ENCODE results near the gene A4GALT.
"Not testable (repeated sequence)": the region's sequence is repeated elsewhere in the genome, so short reads cannot be mapped to it uniquely, and the experiment has no call there.

A4GALT gene

DNA sequence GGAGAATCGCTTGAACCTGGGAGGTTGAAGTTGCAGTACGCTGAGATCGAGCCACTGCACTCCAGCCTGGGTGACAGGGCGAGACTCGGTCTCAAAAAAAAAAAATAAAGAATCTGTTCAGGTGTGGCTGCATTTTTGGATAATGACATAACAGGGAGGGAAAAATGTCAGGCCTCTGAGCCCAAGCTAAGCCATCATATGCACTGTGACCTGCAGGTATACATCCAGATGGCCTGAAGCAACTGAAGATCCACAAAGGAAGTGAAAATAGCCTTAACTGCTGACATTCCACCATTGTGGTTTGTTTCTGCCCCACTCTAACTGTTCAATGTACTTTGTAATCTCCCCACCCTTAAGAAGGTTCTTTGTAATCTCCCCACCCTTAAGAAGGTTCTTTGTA lies 19.6 kb upstream of the A4GALT start:
- not testable (repeated sequence) for DNase-seq (ENCODE audit: low spot score)

DNA sequence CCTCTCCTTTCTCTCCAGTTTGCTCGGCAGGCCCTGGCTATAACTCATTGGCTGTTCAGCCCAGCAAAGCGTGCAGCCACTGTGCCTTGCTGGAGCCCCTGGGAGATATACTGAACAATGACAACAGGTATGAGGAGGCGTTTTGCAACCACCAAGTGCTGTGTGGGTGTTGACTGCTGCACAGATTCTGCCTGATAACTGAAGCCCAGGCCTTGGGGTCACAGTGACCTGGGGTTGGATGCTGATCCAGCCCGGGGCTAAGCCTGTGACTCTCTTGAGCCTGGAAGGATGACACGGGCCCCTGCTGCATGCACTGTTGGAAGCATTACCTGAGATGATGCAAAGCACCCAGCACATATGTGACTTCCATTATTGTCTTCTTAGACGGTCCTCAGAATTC lies 13.7 kb upstream of the A4GALT start:
- no peak for DNase-seq (ENCODE audit: low spot score)

DNA sequence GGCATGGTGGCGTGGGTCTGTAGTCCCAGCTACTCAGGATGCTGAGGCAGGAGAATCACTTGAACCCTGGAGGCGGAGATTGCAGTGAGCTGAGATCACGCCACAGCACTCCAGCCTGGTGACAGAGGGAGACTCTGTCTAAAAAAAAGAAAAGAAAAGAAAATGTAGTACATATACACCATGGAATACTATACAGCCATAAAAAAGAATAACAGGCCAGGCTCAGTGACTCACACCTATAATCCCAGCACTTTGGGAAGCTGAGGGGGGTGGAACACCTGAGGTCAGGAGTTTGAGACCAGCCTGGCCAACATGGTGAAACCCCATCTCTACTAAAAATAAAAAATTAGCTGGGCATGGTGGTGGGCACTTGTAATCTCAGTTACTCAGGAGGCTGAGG lies 12.7 kb upstream of the A4GALT start:
- DNase-seq (ENCODE audit: low spot score): not testable (repeated sequence)

DNA sequence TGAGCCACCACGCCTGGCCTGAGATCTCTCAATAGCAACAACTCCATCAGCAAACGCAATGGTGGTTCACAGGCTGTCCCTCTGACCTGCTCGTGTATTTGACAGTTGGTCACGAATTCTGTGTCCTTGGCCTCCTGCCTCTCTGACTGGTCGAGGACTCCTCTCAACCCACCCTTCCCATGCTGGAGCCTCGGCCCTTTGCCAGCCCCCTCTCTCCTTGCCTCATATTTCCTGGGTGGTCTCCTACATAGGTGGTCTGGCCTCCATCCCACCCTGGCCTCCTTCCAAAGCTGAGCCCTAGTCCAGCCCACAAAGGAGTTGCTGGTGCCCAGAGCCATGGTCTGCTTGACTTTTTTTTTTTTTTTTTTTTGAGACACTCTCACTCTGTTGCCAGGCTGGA lies 11.4 kb upstream of the A4GALT start:
- DNase-seq (ENCODE audit: low spot score): no peak

DNA sequence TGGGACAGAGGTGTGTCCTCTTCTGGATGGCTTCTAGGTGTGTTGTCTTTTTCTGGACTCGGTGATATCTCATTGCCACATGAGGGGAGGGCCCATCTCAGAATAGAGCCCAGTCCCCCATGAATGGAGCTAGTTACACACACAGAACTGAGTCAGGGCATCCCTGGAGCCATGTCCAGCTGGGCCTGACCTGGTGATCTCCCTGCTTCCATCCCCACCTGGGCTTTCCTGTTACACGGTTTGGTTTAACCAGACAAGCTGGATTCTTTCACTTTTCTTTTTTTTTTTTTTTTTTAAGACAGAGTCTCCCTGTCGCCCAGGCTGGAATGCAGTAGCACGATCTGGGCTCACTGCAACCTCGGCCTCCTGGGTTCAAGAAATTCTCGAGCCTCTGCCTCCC lies 6.1 kb upstream of the A4GALT start:
- no peak for DNase-seq (ENCODE audit: low spot score)

DNA sequence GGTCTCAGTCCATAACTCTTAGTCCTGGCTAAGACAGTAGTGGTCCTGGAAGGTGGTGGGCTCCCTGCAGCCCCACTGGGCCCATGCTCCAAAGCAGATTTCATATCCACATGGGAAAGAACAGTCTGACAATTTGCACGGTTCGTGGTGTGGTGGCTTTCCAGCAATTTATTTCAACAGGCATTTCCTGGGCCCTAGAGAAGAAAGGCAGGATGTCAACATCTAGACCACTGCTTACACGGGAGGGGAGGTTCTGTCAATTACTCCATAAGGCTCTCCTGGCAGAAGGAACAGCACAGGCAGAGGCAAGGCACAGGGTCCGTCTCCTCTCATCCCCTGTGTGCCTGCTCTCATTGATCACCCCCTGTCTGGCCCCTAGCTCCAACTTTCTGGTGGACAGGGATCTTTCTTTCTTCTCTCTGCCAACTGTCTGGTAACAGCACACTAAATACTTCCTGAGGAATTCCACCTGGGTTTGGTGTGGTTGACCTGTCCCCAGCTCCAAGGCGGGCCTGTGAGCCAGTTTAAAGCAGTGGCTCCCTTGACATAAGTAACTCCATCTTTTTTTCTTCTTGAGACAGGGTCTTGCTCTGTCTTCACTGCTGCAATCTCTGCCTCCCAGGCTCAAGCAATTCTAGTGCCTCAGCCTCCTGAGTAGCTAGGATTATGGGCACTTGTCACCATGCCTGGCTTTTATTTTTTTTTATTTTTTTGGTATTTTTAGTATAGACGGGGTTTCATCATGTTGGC lies 5.1 kb upstream of the A4GALT start:
- no peak for DNase-seq (ENCODE audit: low spot score)

DNA sequence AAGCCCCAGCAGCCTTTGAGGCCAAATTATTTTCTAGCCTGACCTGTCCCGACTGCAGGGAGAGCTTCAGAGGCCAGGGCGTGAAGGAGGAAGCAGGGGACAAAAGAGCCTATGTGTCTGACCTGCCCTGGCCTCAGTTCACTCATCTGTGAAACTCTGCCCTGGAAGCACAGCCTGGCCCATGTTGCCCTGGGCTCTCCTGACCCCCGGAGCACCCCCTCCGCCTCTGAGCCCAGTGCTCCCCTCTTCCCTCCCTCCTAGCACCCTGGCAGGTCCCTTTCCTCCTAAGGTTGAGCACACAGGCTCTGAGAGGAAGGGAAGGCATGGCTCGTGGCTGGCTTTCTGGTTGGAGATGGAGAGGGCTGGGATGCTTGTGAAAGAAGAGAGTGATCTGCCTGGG lies 3.4 kb upstream of the A4GALT start:
- no peak for DNase-seq (ENCODE audit: low spot score)

DNA sequence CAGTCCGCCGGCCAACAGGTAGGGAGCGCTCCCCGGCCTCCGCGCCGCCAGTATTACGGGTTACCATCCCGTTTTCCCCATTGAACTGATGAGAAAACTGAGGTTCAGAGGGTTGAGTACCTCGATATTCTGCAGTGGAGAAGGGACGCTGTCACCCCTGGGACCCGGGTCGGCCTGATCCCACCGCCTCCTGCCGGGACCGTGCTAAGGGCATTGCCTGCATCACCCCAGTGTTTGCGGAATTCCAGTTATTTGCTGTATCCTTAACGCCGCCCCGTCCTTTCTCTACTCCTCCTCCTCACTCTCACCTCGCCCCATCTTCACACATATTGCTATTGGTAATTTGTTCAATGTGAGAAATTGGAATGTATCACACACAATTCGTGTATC lies 370 bp upstream of the A4GALT start:
- no peak for DNase-seq (ENCODE audit: low spot score)

DNA sequence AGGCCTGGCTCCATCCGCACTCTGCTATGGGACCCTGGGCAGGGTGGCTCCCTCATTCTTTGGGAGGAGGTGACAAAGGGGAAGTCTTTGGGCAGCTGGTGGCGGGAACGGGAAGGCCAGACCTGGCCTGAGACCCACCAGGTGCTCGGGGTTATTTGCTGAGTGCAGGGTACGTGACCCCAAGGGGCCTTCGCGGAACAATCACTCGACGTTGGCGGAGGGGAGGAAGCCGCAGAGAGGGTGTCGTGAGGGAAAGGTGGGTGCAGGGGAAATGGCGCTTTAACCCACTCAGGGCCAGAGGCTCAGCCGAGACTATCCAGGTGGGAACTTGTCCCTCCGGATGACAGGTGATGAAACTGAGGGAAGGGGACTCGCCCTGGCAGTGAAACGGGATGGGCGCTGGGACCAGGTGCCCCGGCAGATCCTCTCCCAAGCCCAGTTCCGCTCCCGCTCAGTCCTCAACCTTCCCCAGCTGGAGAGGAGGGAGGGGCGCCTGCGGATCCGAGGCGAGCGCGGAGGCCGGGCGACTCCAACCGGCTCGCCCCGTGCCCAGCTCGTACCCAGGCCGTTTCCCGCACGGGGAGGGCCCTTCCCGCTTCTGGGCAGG lies 911 bp downstream of the A4GALT start:
- no peak for DNase-seq (ENCODE audit: low spot score)

DNA sequence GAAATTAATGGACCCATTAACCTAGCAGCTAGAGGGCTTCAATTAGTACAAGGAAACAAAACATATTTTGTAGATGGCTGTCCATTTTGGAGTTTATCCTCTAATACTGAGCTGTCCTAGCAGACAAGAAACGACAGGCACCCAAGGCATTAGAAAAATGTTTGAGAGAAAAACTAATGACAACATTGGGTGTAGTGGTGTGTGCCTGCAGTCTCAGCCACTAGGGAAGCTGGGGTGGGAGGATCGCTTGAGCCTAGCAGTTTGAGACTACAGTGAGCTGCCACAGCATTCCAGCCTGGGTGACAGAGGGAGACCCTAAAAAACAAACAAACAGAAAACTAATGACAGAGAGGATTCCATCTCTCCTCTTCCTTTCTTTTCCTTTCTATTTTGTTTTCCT lies 1.5 kb downstream of the A4GALT start:
- no peak for DNase-seq (ENCODE audit: low spot score)

DNA sequence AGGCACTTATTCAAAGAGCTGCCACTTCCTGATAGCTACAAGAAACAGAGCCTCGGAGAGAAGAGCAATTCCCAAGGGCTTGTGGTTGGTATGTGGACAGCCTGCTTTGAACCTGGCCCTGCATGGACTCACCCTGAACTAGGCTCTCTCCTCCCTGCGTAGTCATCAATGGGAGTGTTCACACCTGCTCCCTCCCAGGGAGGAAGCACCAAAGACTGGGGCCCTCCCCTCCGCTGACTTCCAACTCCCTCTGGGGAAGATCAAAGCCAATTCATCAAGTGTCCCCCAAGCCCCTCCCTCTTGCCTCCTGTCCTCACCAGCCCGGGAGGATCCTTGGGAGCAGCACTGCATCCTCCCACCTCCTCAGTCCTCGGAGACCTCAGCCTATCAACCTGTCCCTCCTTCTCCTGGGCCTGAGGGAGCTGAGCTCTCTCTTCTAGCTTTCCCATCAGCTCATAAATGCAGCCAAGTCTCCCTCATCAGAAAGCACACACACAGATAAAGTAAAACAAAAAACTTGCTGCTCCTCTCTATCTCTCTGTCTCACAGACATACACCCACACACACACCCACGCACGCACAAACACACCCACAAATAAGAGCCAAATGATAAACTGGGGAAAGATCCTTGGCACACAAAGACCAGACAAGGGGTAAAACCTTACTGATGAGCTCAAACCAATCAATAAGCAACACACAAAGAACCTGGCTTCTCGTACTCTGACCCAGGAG lies 3.3 kb downstream of the A4GALT start:
- DNase-seq (ENCODE audit: low spot score): no peak

DNA sequence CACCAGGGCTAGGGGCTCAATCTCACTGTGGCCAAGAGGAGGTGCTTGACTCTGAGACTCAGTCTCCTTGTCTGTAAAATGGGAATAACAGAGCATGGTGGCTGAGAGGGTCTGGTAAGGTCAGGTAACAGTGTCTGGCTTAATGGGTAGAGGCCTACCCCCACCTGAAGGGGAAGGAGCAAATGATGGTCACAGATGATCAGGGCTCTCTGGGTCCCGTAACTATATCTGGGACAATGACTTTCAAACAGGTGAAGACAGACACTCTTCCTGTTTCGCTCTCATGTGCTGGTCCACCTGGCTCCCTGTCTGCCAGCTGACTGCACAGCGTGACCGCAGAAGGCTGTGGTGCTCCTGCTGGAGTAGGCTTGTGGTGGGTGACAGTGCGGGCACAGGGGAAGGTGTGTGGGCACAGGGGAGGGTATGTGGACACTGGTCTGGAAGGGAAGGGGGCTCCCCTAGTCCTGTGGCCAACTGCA lies 4.0 kb downstream of the A4GALT start:
- no peak for DNase-seq (ENCODE audit: low spot score)

DNA sequence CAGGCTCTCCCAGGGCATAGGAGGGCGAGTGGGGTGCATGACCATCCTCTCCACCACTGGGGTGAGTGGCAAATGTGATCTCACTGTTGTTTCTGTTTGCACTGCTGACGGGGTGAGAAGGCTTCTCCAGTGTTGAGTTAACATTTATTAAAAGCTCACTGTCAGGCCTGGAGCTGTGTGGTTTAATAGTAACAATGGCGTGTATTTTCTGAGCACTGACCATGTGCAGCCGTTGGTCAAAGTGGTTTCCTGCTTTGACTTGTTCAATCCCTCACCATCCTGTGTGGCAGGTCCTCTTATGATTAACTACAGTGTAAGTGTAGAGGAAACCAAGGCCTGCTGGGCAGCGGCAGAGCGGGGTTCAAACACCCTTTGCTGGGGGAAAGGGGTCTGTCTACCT lies 4.4 kb downstream of the A4GALT start:
- no peak for DNase-seq (ENCODE audit: low spot score)

DNA sequence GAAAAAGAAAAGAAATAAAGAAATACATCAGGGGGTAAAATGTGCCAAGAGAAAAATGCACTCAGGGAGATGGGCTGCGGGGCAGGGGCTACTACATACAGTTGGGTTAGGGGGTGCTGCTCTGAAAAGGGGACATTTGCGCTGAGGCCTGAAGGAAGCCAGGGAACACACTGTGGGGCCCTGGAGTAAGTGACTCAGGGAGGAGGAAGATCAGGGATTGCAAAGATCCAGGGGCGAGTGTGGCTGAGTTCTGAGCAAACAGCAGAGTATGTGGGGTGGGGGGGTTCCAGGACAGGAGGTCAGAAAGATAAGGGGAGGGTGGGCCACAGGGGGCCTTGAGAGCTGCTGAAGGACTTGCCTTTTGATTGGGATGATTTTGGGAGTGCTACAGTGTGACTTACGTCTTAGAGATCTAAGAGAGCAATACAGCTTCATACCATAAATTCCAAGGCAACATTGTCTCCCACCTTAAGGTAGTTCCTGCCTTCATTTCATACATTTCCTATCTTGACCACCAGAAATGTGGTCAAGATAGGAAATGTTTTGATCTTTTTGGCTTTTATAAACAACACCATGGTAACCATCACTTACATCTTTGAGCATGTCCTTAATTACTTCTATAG lies 5.8 kb downstream of the A4GALT start:
- no peak for DNase-seq (ENCODE audit: low spot score)

DNA sequence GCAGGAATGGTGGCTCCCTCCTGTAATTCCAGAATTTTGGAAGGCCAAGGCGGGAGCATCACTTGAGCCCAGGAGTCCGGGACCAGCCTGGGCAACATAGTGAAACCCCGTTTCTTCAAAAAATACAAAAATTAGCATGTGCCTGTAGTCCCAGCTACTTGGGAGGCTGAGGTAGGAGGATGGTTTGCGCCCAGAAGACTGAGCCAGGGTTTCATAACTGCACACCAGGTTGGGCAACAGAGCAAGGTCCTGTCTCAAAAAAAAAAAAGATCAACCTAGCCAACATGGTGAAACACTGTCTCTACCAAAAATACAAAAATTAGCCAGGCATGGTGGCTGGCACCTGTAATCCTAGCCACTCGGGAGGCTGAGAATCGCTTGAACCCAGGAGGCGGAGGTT lies 6.4 kb downstream of the A4GALT start:
- DNase-seq (ENCODE audit: low spot score): no peak

DNA sequence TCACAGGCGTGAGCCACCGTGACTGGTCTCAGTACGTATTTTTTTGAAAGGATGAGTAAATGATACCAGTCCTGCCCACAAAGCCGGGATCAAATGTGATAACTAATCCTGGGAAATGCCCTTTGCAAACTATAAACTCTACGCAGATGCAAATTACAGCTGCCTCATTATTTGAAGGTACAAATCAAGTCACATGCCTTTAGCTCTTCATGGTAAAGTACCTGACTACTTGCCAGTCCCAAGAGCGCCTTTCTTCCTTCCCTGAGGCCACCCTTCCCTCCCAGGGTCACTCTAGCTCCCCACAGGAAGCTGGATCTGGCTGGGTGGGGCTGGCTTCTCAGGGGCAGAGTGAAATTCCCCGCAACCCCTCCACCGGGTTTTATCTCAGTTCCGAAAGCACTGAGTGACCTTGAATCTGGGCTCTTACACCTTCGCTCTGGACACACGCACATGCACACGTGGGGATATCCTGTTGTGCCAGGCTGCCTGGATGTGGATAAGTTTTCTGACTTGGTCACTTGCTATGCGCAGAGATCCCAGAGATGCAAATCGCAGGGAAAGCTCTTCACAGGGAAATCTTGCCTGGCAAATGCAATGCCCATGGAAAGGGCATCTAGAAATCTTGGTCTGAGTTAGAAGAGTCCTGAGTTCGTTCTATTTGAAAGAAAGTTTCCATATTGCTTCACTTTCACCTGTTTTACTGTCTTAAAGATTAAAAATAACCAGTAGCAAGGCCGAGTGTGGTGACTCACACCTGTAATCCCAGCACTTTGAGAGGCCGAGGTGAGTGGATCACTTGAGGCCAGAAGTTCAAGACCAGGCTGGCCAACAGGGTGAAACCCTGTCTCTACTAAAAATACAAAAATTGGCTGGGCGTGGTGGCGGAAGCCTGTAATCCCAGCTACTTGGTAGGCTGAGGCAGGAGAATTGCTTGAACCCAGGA lies 8.5 kb downstream of the A4GALT start:
- DNase-seq (ENCODE audit: low spot score): no peak

DNA sequence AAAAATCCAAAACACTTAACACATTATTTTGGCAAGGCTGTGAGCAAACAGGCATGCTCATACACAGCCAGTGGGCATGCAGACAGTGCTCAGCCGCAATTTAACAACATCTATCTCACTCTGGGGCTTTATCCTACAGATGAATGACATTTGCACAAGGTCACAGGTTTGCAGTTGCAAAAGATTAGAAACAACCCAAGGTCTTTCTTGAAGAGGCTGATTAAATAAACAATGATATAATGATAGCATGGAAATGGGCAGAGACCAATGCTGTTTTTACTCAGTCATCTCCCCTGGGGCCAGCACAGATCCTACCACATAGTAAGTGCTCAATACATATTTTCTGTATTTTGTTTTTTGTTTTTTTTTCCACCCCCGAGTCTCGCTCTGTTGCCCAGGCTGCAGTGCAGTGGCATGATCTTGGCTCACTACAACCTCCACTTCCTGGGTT lies 9.4 kb downstream of the A4GALT start:
- no peak for DNase-seq (ENCODE audit: low spot score)

DNA sequence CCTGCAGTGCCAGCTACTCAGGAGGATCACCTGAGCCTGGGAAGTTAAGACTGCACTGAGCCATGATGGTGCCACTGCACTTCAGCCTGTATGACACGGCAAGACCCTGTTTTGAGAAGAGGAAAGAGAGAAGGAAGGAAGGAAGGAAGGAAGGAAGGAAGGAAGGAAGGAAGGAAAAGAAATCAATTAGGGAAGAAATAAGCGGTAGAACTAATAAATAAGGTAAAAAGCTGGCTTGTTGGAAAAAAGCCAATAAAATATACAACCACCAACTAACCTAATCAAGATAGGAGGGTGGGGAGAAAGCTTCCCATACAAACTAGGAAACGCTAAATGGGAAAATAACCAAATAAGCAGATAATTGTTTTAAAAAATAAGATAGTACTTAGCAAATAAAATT lies 12.3 kb downstream of the A4GALT start:
- DNase-seq (ENCODE audit: low spot score): no peak

DNA sequence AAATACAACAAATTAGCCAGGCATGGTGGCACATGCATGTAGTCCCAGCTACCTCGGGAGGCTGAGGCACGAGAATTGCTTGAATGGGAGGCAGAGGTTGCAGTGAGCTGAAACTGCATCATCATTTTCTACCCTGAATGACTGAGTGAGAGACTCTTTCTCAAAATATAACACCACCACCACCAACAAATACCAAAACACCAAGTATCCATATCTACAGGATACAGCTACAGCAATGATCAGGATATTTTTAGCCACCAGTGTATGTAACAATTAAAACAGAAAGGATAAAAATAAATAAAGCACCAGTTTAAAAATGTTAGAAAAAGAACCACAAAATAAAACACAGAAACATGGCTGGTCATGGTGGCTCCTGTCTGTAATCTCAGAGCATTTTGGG lies 13.2 kb downstream of the A4GALT start:
- no peak for DNase-seq (ENCODE audit: low spot score)

DNA sequence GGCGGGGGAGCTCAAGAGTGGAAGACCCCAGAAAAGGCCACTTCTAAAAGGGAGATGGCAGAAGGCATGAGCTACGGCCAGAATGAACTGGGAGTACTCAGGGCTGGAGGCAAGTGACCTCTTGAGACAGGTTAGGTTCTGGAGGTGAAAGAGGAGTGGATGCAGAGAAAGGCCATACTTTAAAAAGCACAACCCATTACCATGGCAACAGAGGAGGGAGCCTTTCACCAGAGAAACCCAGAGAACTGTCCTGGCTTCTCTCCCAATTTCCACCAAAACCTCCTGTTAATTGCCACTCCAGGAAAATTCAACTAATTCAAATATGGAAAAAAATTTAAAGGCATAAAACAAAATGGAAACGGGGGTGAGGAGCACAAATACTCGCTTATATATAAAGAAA lies 15.8 kb downstream of the A4GALT start:
- no peak for DNase-seq (ENCODE audit: low spot score)

DNA sequence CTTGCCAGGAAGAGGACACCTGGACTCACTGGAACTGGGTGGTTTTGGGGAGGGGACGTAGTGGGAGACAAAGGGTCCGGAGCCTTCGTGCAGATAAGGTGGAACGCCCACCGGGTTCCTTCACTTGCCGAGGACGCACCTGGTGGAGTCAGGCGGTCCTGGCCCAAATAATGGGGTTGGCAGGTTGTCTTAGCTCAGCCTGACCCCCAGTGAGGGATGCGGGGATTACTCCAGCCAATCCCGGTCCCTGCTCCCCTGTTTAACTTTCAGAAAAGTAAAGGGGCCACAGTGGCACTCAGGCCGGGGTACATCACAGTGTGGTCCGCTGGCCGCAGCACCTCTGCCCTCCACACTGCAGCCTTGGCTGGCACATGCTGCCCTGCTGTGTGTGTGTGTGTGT lies 18.0 kb downstream of the A4GALT start:
- no peak for DNase-seq (ENCODE audit: low spot score)

DNA sequence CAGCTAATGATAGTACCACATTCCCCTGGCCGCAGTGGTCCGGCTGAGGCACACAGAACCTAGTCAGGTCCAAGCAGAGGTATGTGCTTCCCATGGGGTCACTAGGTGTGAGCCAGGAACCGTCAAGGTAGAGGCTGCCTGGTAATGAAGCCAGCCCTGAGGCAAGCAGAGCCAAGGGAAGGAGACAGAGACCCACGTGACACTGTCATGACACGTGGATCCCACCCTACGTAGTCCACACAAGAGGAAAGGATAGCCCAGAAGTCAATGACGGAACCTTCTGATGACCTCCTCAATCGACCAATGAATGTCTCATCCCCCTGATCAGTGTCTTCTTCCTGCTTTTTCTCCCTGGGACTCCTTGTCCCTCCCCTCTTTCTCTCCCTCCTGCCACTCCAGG lies 19.0 kb downstream of the A4GALT start:
- no peak for DNase-seq (ENCODE audit: low spot score)
